Ovary (tissue), 3 donors: ENCODE data around the gene RAB9A.

Source experiments
- EP300 ChIP-seq: sonication (generic); formaldehyde crosslinking; IDR thresholded peaks from one replicate; pipeline ENCODE4 v1.6.1; 2017; ENCODE audit warnings: antibody characterized with exemption
- POLR2A ChIP-seq: fragments of 450-650 bp; IDR thresholded peaks from one replicate; pipeline ENCODE4 v1.6.1; 2017; ENCODE audit warnings: antibody characterized with exemption, mild to moderate bottlenecking, moderate library complexity
- TF ChIP-seq, protein P1 (sequence below), 3 donors: fragments of 450-650 bp in 2 of 3; fragments of 200-600 bp in 1 of 3; IDR thresholded peaks; one replicate each; pipeline versions ENCODE4 v1.5.1 to v1.8.0; 2016 to 2022; ENCODE audit warnings: antibody characterized with exemption in 3 of 3, mild to moderate bottlenecking in 1 of 3
- donor health status: DM: no; HTN: no; CAD: no.

DNA sequence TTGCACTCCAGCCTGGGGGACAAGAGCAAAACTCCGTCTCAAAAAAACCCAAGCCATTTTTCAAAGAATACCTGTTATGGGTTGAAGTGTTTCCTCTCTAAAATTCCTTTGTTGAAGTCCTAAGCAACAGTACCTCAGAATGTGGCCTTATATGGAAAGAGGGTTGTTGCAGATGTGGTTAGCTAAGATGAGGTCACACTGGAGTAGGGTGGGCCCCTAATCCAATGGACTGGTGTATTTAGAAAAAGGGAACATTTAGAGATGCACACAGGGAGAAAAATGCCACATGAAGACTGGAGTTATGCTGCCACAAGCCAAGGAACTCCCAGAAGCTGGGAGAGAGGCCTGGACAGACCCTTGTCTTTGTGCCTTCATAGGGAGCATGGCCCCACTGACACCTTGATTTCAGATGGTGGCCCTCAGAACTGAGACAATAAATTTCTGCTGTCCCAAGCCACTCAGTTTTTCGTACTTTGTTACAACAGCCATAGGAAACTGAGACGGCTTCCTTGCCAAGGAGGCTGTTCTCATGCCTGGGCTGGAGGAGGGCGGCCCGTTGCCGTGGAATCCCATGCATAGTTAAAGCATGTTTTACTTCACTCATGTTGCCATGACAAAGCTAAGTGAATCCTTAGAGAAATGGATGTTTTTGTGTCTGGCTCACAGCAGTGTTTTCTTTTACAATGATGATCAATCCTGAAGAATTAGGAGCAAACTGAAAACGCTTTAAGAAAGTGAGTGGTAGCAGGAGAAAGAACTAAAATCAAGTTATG lies 29.0 kb downstream of the RAB9A start:
- TF ChIP-seq, protein P1, sequence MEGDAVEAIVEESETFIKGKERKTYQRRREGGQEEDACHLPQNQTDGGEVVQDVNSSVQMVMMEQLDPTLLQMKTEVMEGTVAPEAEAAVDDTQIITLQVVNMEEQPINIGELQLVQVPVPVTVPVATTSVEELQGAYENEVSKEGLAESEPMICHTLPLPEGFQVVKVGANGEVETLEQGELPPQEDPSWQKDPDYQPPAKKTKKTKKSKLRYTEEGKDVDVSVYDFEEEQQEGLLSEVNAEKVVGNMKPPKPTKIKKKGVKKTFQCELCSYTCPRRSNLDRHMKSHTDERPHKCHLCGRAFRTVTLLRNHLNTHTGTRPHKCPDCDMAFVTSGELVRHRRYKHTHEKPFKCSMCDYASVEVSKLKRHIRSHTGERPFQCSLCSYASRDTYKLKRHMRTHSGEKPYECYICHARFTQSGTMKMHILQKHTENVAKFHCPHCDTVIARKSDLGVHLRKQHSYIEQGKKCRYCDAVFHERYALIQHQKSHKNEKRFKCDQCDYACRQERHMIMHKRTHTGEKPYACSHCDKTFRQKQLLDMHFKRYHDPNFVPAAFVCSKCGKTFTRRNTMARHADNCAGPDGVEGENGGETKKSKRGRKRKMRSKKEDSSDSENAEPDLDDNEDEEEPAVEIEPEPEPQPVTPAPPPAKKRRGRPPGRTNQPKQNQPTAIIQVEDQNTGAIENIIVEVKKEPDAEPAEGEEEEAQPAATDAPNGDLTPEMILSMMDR (IDR thresholded peaks at IDR 0.05), result no peak
- TF ChIP-seq POLR2A (no peak), EP300 (no peak)
